NCI-H1930 (cell line): ENCODE data around the gene FTH1.
"Not testable (repeated sequence)": the region's sequence is repeated elsewhere in the genome, so short reads cannot be mapped to it uniquely, and the experiment has no call there.

ENCODE experiments used
- DNase-seq, 2 experiments: peaks; one replicate each; lab custom pipeline; 2025; lab: John Stamatoyannopoulos, UW

Gene FTH1

DNA sequence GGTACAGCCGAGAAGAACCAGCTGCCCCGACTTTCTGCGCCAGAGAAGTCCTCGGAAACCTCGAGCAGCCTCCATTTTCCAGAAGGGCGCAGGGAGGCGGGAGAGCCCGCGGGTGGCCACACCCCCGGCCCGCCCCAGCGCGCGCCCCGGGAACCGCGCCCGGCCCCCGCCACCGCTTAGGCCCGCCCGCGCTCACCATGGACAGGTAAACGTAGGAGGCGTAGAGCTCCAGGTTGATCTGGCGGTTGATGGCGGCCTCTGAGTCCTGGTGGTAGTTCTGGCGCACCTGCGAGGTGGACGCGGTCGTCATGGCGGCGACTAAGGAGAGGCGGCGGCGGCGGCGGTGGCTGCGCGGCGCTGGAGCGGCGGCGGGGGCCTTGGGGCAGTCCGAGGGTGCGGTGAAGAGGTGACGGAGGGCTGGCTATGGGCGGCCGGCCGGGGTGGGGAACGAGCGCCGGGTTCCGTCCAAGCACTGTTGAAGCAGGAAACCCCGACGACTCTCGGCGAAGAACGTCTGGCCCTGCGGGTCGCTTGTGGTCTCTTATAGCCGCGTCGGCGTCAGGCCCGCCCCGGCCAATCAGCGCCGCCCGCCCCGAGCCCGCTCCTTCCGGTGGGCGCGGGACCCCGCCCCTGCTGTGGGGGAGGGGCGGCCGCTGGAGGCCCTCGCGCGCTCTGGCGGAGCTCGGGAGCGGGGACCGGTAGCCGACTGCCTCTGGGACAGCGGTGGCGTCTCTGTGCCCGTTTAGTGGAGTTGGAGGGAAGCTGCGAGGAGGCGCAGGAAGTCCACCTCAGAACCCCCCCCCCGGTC lies at the start of gene FTH1:
FTH1 (minus strand) TSS at position 519 of the 808 bp plus-strand sequence; CDS start at position 310, 209 bp downstream.
- peak; percentile 72 to 91 for DNase-seq

DNA sequence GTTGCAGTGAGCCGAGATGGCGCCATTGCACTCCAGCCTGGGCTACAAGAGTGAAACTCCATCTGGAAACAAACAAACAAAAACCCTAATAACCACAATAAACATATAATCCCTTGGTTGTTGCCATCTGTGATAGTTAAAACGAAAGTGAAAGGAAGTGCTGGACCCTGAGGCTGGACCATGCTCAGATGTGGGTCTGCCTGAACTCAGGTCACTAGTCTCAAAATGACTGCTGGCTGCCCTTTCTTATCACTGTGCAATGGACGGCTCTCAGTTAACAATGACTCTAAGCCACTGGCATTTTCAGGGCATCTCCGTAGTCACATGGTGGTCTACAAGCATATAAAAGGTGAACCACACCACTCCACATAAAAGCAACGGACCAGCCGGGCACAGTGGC lies 48.2 kb upstream of the FTH1 start:
- DNase-seq, result no peak

DNA sequence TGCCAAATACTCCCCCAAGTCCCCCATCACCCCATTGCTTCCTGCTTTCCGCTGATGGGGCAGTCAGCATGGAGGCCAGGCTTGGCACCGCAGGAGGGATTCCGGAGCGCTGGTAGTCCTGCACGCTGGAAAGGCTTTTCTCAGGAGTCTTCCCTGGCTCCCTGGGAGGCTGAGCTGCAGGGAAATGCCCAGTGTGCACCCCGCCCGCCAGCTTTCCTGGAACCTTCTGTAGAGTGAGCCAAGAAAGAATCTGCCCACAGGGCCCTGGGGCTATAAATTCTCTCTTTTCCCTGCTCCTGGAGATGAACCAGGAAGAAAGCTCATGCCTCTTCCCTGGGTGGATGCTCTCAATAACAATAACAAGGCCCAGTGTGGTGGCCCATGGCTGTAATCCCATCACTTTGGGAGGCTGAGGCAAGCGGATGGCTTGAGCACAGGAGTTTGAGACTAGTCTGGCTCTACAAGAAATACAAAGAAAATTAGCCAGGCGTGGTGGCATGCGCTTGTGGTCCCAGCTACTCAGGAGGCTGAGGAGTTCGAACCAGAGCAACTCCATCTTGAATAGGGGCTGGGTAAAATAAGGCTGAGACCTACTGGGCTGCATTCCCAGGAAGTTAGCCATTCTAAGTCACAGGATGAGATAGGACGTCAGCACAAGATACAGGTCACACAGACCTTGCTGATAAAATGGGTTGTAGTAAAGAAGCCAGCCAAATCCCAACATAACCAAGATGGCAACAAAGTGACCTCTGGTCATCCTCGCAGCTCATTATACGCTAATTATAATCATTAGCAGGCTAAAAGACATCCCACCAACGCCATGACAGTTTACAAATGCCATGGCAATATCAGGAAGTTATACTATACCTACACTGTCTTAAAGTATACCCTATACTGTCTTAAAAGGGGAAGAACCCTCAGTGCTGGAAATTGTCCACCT lies 46.4 kb upstream of the FTH1 start:
- no peak for DNase-seq

DNA sequence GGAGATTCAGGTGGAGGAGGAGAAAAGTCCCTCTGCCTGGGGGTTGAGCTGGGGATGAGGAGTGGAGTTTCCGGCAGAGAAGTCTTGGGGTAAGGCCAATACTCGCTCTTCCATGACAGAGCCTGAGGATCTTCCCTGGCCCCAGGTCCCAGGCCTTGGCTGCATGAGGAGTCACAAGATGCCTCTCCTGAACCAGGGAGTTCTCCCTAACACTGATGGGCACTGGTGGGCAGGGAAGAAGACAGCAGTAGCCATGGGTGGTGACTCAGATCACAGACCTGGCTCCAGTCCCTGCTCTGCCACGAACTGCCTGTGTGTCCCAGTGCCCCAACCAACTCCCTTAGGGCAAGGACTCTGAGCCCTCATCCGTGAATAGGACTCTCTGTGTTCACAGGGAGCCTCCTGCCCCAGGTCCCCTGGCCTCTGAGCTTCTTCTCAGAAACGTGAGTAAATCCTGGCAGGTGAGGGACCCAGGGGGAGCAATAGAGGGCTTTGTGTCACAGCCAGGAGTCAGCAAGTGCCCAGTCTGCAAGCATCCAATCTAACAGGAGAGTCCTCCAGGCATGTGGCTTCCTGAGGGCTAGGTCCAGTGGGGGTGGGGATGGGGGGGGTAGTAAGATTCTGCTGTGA lies 45.5 kb upstream of the FTH1 start:
- DNase-seq, result no peak

DNA sequence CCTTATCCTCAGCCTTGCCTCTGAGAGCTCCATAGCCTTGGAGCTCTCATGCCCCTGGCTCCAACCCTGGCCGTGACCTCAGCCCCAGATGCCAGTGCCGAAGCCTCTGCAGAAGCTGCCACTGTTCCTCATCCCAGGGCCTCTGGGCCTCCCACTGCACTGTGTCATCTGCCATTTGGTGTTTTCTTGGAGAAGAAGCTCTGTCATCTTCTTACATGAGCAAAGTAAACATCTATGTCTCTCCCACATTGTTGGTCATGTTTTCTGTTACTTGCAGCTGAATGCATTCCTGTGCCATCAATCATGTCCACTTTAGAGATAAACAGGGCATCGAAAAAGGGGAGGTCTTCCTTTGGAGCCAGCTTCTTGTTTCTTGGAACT lies 45.0 kb upstream of the FTH1 start:
- DNase-seq, result no peak

DNA sequence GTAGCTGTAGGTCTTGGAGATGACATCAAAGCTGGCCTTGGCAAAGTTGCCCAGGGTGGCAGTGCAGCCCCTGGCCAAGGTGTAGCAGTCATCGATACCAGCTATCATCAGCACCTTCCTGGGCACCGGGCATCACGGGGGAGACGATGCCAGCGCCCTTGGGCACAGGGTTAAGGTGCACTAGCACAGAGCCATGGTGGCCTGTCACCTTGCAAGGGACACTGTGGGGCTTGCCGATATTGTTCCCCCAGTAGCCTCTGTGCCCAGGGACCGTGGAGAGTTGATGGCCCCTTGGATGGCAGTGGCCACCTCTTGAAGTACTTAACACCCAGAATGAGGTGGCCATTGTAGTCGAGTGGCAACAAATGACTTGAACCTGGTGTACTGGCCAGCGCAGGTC lies 44.4 kb upstream of the FTH1 start:
- DNase-seq, result no peak

DNA sequence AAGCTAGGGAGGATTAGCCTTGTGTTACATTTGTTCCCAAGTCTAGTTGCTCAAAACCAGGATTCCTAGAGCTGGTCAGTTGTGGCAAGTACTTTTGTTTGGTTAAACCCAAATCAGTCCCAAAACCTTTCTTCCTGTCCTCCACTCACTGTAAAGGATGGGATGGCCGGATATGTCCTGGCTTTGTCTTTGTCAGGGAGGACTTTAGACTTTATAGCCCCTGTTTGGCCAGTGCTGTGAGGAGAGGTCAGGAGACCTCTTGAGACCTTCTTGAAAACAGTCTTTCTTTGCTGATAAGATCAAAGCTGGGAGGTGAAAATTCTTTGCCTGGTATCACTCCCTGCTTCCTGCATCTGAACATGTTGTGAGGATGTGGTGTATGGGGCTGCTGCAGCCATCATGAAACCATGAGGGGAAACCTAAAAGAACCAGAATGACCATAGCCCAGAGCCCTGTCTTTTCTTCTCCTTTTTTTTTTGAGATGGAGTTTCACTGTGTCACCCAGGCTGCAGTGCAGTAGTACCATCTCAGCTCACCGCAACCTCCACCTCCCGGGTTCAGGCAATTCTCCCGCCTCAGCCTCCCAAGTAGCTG lies 43.6 kb upstream of the FTH1 start:
- DNase-seq, result no peak

DNA sequence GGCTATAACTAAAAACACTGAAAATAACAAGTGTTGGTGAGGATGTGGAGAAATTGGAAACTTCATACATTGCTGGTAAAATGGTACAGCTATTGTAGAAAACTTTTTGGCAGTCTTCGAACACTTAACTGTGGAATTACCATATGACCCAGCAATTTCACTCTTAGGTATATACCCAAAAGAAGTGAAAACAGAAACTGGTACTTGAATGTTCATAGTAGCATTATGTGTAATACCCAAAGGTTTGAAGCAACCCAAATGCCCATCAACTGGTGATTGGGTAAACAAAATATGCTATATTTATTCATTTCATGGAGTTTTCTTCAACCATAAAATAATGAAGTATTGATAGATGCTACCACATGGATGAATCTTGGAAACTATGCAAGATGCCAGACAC lies 40.8 kb upstream of the FTH1 start:
- DNase-seq, result no peak

DNA sequence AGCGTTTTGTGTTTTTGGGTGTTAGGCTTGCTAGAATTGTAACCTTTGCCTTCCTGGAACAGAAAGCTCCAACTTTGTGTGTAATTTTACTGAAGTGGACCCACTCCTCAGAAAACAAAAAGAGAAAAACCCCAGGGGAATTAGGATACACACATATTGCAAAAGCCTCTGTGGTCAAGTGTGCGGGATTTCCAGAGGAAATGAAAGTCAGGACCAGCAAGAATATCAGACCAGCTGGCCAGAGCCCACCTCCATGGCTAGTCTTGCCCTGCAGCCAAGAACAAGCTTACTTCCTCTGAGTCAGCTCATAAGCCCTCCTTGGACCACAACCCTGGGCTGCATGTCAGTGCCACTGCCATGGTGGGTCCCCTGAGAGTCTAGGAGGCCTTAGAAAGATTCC lies 37.0 kb upstream of the FTH1 start:
- no peak for DNase-seq

DNA sequence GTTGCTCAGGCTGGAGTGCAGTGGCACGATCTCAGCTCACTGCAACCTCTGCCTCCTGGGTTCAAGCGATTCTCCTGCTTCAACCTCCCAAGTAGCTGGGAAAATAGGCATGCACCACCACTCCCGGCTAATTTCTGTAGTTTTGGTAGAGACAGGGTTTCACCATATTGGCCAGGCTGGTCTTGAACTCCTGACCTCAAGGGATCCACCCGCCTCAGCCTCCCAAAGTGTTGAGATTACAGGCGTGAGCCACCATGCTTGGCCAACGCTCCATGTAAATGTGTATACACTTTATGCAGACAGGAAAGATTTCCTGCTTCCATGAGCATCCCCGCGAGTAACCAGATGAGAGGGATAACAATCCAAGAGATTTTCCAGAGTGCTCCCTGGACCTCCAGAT lies 34.8 kb upstream of the FTH1 start:
- DNase-seq, result not testable (repeated sequence)

DNA sequence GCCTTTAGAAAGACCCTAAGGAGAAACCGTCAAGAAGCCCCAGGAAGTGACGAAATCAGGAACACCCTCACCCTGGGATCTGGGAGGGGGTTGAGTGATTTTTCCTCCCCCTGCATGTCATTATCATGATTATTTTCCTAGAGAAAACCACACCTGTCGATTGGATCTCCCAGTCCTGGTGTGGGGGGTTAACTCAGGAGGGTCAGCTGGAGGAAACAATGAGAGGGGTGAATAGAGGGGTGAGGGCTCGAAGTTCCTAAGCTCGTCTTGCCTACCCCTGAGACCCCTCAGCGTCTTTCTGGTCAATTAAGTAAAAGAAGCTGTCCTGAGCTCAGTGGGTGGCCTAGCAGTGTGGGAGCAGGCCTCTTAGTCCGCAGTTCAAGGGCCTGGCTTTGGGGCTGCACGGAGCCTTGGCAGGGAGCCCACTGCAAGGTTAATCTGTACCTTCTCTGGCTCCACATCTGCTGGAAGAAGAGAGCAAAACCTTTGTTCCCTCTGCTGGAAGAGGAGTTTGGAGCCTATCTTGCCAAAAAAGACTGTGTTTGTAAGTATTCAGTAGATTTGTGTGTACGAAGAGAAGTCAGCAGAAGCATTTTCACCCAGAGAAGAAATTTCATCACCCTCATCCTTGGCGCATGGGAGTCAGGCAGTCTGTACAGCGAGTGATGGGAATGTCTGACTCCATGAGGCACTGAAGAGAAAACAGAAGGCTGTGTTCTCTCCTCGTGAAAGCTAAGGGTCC lies 34.2 kb upstream of the FTH1 start:
- DNase-seq, result no peak

DNA sequence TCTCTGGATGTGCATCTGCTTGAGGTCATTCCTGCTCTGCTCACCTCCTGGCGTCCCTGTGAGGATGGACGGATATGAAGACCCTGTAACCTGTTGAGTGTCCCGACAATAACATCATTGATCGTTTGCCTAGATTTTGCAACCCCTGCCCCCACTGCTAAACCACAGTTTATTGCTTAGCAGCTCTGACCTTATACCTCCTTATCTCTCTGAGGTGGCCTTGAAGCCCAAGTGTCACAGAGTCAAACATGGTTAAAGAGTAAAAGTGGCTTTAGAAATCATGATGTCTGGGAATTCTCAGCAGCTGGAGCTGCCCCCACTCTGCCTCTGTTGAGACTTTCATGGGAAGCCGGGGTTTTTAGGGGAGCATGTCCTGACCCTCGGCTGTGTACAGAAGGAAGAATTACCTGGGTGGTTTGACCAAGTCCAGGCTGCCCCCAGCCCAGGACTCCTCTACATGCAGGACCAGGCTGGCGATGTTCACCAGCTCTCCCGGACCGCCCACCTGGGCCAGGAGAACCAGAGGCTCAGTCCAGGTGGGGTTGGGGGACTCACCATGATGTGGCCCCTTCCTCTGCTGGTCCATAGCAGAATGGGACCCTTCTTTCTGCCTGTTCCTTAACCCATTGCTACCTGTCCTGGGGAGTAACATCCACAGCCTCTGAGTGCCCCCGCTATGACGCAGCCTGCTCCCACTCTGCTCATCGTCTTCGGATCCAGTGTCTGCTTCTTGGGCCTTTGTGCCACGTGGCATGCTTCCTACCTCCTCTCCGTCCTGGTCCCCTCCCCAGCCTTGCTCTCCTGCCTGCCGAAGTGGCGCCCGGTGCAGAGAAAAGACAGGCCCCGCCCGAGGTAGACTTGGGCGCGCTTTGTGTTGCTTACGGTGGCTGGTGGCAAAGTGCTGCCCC lies 33.4 kb upstream of the FTH1 start:
- DNase-seq, result no peak

DNA sequence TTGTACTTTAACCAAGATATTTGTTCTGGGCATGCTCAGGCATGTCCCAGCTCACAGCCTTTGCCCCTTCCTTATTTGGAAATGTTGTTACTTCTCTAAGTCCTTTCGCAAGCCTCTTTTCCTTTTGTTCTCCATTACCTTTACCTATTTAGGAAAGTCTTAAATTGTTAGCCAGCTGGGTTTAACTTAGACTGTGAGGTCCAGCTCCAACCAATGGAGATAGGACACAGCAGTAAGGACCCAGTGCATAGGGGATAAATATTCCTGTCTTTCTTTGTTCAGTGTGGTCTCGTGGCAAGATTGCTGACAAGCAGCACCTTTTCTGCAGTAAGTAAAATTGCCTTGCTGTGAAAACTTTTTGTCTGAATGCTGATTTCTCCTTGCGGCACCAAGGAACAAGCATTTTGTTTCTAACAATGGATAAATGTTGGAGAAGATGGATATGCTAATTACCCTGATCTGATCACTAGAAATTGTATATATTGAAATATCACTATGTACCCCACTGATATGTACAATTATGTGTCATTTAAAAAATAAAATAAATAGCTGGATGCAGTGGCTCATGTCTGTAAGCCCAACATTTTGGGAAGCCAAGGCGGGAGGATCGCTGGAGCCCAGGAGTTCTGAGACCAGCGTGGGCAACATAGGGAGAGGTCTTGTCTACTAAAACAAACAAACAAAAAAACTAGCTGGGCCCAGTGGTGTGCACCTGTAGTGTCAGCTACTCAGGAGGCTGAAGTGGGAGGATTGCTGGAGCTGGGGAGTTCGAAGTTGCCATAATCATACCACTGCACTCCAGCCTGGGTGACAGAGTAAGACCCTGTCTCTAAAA lies 31.9 kb upstream of the FTH1 start:
- DNase-seq, result no peak

DNA sequence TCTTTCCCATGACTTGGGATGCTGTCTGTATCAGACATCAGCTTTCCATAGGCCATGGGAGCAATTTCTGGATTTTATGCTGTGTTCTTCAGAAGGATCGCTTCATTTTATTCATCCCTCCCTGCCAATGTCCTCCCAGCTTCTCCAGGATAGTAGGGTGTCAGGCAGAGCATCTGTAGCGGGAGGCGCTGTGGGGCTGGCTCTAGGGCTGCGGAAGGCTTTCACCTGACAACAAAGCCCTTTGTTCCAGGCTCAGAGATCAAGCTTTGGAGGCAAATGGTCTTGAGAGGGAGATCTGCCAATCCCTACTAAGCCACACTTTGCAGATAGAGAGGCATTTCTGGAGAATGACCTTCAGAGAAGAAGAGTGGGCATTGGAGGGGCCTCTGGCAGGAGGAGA lies 29.5 kb upstream of the FTH1 start:
- no peak for DNase-seq

DNA sequence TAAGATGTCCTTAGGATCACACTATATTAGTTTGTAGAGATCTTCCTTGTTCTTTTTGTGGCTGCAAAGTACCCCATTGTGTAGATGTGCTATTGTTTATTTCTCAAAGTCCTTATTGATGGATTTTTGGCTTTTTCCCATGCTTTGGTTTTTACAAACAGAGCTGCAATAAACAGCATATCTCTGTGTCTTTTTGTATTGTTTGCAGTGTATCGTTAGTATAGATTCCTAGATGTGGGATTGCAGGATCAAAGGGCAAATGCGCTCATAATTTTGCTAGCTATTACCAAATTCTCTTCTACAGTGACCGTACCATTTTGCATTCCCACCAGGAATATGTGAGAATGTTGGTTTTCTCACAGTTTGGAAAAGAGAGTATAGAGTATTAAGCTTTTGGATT lies 27.5 kb upstream of the FTH1 start:
- DNase-seq, result no peak

DNA sequence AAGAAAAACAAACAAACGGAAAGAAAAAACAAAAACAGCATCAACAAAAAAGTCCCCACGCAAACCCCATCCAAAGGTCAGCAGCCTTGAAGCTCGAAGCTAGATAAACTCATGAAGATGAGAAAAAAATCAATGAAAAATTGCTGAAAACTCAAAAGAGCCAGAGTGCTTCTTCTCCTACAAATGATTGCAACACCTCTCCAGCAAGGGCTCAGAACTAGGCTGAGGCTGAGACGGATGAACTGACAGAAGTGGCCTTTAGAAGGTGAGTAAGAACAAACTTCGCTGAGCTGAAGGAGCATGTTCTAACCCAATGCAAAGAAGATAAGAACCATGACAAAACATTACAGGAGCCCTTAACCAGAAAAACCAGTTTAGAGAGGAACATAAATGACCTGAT lies 18.4 kb upstream of the FTH1 start:
- no peak for DNase-seq

DNA sequence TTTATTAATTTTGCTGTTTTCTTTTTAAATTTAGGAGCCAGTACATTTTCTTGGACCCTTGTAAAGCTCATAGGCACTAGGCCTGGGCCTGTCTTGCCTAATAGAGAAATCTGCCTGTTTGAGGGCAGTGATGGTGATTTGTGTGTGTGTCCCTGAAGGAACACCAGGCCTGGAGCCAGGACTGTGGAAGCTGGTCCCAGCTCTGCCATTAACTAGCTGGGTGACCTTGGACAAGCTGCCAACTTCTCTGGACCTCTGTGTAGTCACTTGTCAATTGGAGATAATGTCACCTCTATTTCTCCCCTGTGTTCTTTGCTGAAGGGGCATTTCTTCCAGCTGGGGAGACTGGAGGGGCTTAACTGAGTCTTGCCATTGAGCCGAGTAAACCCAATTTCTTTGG lies 16.0 kb upstream of the FTH1 start:
- no peak for DNase-seq

DNA sequence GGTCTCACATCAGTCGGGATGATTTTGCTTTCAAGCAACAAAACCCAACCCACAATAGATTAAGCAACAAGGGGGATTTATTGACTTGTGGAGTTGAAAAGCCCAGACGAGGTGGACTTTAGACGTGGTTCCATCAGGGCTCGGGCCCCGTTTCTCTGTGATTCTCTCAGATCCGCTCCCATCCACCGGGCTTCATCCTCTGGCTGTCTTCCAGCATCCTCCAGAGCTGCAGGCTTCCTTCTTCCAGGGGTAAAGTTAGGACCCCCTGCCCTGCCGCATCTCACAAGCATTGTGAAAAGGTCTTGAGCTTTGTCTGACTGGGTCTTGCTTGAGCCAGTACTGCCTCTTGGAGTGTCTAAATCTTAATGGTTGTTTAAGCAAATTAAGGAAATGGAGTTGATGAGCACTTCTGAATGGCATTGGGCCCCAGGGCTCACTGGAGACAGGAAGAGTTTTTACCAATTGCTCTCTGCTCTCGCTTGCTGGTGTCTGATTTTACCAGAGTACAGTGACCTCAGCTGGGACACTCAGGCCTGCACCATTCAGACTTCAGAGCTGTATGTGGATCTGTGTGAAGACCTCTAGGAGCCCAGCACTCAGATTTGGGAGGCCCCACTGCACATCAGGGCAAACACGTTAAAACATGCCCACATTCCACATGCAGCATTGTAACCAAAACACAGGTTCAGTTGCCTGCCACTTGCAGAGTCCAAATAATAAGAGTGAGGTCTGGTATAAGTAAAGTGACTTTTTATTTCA lies 13.5 kb upstream of the FTH1 start:
- no peak for DNase-seq
